NCI-H1092 treated with DMSO at 0.1 percent for 48 hours (cell line): Measurements from ENCODE around the gene TKT.
A peak's percentile ranks its signal among the peaks of the same experiment; 100 is the strongest.
"Not testable (repeated sequence)": the region's sequence is repeated elsewhere in the genome, so short reads cannot be mapped to it uniquely, and the experiment has no call there.

ENCODE experiments used
- DNase-seq: peaks from one replicate; lab custom pipeline; 2025; lab: John Stamatoyannopoulos, UW

Gene TKT

GRCh38 chr3:53259427-53260259 is 3.8 kb upstream of the TKT start:
- no peak for DNase-seq

- DNase-seq = no peak
Measured at GRCh38 chr3:53258600-53259426, 3.0 kb upstream of the TKT start.

- no peak for DNase-seq
Measured at GRCh38 chr3:53257465-53257864, 1.6 kb upstream of the TKT start.

GRCh38 chr3:53256704-53257055 is 858 bp upstream of the TKT start:
- DNase-seq = no peak

GRCh38 chr3:53255423-53255774 is 423 bp downstream of the TKT start:
- peak; percentile 60 for DNase-seq

GRCh38 chr3:53254509-53255422 is 1.1 kb downstream of the TKT start:
- peak; percentile 14 for DNase-seq

GRCh38 chr3:53253707-53254508 is 1.9 kb downstream of the TKT start:
- no peak for DNase-seq

GRCh38 chr3:53252947-53253322 is 2.9 kb downstream of the TKT start:
- not testable (repeated sequence) for DNase-seq

GRCh38 chr3:53252096-53252946 is 3.5 kb downstream of the TKT start:
- DNase-seq = no peak

GRCh38 chr3:53250881-53251605 is 4.8 kb downstream of the TKT start:
- no peak for DNase-seq

GRCh38 chr3:53250453-53250852 is 5.4 kb downstream of the TKT start:
- no peak for DNase-seq

GRCh38 chr3:53248161-53248560 is 7.7 kb downstream of the TKT start:
- DNase-seq = no peak

GRCh38 chr3:53247619-53248018 is 8.2 kb downstream of the TKT start:
- DNase-seq = no peak

GRCh38 chr3:53244271-53244670 is 11.6 kb downstream of the TKT start:
- no peak for DNase-seq

GRCh38 chr3:53243785-53244184 is 12.0 kb downstream of the TKT start:
- DNase-seq = no peak

GRCh38 chr3:53243165-53243564 is 12.7 kb downstream of the TKT start:
- no peak for DNase-seq

GRCh38 chr3:53242642-53243041 is 13.2 kb downstream of the TKT start:
- no peak for DNase-seq

GRCh38 chr3:53242155-53242554 is 13.7 kb downstream of the TKT start:
- DNase-seq = no peak

- DNase-seq = no peak
Measured at GRCh38 chr3:53240989-53241972, 14.5 kb downstream of the TKT start.
